ENCODE measurements around the gene MAST1.
"Not testable (repeated sequence)": the region's sequence is repeated elsewhere in the genome, so short reads cannot be mapped to it uniquely, and the experiment has no call there.

Gene MAST1

DNA sequence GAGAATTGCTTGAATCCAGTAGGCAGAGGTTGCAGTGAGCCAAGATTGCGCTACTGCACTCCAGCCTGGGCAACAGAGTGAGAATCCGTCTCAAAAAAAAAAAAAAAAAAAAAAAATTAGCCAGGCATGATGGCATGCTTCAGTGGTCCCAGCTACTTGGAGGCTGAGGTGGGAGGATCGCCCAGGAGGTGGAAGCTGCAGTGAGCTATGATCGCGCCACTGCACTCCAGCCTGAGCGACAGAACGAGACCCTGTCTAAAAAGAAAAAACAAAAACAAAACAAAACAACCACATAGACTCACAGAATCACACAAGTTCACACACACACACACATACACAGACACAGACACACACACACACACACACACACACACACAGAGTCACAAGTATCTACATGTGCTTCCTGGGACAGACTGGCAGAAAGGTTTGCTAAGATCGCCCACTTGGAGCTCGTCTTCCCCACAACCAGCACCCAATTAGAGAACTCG lies 52.0 kb downstream of the MAST1 start:
- DNase-seq (ENCODE audit: low read depth in 2 of 3, low spot score in 2 of 3), result not testable (repeated sequence)

DNA sequence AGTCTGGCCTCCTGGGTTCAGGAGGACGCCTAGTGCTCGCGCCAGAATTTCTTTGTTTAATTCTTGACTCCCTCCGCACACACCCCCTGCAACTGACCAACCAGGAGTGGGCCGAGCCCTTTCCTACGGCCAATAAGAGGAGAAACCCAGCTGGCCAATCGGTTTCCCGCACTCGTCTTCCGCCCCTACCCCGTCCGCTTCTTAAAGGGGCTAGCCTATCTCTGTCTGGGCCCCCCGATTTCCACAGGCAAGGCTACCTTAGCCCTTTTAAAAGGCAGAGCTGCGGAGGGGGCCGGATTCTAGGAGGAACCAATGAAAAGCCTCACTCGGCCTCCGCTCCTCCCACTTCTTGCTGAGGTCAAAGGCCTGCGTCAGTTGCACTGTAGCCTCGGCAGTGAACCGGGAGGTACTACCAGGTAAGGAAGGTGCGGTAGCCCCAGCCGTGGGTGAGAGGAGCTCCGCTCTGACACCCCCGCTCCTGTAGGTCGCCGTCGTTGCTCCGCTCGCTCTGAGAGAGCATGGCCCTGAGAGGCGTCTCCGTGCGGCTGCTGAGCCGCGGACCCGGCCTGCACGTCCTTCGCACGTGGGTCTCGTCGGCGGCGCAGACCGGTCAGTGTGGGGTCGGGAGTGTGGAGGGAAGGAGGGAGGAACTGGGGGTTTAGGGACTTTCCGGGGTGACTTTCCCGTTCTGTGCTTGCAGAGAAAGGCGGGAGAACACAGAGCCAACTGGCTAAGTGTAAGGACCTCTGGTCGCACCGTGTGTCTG lies 52.7 kb downstream of the MAST1 start, which contains the start of gene GCDH:
TSS of gene GCDH (plus strand) at position 374 of the 766 bp plus-strand sequence. CDS start at position 519, 145 bp downstream.
- DNase-seq (ENCODE audit: low read depth in 2 of 3, low spot score in 2 of 3), result peak; percentile 69 to 92 (median 85)

DNA sequence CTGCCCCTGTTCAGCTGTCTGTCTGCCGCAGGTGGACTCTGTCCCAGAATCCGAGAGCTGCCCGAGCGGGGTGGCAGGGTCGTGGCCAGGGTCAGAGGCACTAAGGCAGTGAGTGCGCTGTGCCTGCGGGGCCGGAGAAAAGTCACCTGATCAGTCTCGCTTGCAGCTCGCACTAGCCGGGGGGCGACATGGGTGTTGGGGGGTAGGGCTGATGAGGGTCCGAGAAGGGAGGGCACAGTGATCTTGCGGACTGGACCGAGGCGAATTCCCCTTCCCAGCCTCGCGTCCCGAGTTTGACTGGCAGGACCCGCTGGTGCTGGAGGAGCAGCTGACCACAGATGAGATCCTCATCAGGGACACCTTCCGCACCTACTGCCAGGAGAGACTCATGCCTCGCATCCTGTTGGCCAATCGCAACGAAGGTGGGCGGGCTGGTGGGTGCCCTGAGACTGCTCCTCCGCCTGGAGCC lies 53.3 kb downstream of the MAST1 start:
- no peak for DNase-seq (ENCODE audit: low read depth in 2 of 3, low spot score in 2 of 3)

DNA sequence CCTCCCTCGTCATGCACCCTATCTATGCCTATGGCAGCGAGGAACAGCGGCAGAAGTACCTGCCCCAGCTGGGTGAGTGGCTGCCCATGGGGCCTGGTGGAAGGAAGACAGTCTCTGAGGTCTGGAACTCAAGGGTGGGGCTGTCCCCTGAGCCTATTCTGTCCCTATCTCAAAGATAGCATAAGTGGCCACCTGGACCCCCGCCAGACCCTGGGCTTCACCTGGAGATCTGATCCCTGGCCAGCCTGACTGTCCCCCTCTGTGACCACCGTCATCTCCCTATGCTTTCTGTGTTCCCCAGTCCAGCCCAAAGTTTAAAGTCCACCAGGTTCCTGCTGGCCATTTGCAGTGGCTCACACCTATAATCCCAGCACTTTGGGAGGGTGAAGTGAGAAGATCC lies 55.3 kb downstream of the MAST1 start:
- DNase-seq (ENCODE audit: low read depth in 2 of 3, low spot score in 2 of 3), result no peak

DNA sequence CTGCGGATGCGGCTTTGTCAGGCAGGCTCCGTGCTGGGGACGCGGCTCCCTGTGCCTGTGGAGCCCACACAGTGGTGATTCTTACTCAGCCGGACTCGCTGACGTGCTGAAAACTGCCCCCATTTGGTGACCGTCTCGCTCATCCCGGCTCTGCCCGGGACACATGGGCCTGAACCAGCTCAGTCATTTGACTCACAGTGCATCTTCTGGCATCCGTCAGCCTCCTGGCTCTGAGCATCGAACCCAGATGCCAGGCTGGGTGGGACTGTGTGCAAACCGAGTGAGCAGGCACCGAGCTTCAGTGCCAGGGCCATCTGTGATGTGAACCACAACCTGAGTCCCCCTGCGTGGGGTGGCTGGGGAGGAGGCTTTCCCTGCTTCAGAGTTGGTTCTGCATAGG lies 58.1 kb downstream of the MAST1 start:
- DNase-seq (ENCODE audit: low read depth in 2 of 3, low spot score in 2 of 3), result no peak

DNA sequence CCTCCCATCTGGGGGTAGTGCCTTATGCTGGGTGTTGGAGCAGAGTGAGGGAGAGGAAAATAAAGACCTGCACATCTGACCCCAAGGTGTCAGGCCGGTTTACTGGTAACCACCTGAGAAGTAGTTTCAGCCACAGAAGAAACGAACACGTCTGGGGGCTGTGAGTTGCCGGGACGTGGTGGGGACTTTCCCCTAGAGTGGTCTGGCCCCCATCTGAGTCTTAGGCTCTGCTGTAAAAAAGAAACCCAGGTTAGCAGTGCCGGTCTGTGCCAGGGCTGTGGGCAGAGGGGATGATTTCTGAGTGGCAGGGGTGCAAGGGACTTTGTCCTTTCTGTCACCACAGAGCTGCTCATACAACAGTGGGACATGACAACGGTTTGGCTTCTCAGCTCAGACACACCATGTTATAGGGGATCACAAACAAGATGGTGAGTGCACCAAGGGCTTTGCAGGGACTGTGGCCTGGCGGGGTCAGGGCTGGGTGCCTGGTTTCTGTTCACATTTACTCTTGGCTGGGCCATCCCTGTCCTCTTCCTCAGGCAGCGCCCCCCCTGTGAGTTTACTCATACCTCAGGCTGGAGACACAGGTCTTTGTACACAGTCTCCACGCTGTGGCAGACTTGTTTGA lies 61.7 kb downstream of the MAST1 start:
- no peak for DNase-seq (ENCODE audit: low read depth in 2 of 3, low spot score in 2 of 3)

DNA sequence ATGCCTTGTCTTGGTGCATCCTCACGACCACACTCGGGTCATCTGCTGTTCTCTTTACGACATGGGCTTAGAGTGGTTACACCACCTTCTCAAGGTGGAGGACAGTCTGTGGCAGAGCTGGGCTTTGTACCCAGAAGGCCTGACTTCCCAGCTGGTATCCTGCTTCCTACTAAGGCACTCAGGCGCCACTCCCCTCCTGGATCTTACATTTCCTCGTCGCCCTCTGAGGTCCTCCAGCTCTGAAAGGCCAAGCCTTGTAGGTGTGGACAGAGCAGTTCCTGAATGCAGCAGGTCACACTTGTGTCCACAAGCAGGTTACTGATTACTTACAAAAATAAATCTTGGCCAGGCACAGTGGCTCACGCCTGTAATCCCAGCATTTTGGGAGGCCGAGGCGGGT lies 68.9 kb downstream of the MAST1 start:
- no peak for DNase-seq (ENCODE audit: low read depth in 2 of 3, low spot score in 2 of 3)

DNA sequence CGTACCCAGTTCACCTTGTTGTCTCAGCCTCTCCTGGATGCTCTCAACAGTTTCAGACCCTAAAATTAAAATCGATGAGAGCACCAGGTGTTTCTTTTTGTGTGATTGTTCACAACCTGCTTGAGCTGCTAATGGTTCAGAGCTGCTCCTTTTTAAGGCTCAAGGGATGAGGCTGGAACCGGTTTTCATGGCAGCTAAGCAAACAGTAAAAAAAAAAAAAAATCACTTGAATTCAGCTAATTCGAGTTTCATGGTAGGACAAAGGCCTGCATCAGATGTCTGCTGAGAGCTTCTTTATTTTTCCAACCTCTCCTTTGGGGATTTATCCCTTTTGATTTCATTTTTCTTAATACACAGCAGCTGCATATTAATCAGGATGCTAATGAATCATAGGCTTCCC lies 74.3 kb downstream of the MAST1 start:
- no peak for DNase-seq (ENCODE audit: low read depth in 2 of 3, low spot score in 2 of 3)

DNA sequence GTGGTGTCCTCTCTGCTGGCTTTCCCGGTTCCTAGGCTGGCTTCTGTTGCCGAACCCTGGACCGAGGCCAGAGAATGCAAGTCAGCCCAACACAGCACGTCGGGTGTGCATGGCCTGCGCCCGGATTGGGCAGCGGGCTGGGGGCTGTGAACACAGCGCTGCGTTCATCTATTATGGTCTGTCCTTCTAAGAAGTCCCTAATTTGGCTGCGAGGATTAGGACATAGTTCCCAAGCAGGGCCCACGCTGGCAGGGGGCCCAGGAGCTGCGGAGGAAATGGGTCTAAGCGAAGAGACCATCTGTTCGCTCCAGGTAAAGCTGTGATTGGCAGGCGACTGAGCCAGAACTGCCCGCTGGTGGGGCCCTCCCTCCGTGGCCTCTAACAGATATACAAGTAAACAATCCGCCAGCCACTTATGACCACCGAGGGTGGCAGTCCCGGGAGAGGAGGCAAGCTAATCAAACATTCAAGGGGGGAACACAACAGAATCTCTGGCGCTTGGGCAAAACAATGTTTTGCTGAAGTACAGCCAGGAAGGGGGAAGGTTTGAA lies 74.8 kb downstream of the MAST1 start:
- DNase-seq (ENCODE audit: low read depth in 2 of 3, low spot score in 2 of 3), result no peak

DNA sequence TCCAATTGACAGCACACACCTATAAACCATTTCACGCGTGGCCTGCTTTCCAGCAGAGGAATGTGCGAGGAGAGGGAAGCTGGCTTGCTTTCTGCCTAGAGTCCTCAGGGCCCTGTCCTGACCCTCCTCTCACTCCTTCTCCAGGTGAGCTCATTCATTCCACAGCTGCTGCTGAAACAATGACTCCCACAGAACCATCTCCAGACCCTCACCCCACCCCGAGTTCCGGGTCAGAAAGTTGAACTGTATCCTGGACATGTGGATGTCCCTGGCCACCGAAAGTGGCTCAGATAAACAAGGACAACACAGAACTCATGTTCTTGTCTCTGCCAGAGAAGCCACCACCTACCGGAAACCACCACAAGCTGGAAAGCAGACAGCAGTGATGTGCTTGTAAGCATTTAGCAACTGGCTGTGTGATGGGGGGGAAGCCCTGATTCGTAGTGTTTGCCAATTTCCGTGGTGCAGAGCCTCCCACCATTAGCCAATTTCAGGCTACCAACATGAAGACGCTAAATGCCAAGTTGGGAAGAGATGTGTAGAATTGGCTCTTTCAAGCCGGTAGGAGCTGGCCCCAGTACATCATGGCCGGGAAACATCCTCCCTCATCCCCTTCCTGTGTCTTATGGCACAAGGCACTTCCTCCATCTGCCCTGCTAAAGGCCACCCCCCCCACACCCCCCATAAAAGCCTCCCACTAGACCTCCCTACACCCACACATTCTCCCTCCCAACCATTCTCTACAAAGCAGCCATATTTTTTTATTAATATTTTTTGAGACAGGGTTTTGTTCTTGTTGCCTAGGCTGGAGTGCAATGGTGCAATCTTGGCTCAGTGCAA lies 75.8 kb downstream of the MAST1 start:
- DNase-seq (ENCODE audit: low read depth in 2 of 3, low spot score in 2 of 3), result no peak

DNA sequence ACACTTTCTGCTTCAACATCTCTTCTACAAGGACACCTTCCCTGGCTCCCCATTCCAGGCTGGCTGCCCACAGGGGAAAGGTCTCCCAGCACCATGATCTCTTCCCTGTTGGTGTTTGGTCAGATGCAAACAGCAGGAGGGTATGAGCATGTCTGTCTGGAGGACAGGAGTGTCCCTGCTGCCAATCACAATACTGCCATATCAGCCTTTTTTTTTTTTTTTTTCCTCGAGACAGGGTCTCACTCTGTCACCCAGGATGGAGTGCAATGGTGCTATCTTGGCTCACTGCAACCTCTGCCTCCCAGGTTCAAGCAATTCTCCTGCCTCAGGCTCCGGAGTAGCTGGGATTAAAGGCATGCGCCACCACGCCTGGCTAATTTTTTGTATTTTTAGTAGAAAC lies 77.5 kb downstream of the MAST1 start:
- not testable (repeated sequence) for DNase-seq (ENCODE audit: low read depth in 2 of 3, low spot score in 2 of 3)

DNA sequence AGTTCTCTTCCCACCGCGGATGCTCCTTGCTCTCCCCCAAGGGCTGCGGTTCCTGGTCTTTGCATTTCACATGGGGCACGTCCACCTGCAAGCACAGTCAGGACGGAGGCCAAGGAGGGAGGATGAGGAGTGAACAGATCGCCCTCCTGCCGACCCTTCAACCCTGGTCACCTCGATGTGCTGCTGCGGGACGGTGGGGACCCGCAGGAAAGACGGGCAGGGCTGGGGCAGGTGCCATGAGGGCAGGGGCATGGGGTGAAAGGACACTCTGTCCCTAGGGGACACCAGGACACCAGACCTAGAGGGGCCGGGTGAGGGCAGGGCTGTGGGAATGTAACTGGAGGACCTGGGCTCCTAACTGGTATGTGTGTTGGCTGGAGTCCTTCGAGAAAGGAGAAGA lies 79.9 kb downstream of the MAST1 start:
- DNase-seq (ENCODE audit: low read depth in 2 of 3, low spot score in 2 of 3), result no peak

DNA sequence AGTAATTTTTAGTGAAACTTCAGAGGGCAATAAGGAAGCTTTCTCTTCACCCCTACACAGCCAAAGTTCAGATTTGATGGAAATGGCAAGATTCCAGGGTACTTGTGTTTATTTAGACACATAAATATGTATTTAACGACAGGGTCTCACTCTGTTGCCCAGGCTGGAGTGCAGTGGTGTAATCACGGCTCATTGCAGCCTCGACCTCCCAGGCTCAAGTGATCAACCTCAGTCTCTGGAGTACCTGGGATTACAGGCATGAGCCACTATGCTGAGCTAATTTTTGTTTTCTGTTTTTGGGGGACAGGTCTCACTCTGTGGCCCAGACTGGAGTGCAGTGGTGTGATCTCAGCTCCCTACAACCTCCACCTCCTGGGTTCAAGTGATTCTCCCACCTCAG lies 82.7 kb downstream of the MAST1 start:
- DNase-seq (ENCODE audit: low read depth in 2 of 3, low spot score in 2 of 3), result no peak

DNA sequence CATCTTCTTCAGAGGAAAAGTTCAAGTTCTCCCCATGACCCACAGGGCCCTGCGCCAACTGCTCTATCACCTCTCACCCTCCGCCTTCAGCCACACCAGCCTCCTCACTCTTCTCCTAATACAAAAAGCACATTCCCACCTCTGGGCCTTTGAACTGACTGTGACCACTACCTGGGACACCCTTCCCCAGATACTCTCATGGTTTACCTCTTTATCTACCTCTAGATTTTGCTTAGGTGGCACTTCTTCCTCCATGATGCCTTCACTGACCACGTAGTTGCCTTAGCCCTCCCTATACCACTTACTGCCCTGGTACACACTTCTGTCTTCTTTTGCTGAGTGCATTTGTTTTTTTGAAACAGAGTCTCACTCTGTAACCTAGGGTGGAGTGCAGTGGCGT lies 84.6 kb downstream of the MAST1 start:
- DNase-seq (ENCODE audit: low read depth in 2 of 3, low spot score in 2 of 3), result no peak
